Measurements from ENCODE around the gene ETS1.
"Not testable (repeated sequence)": the region's sequence is repeated elsewhere in the genome, so short reads cannot be mapped to it uniquely, and the experiment has no call there.

Gene ETS1

GRCh38 chr11:128469220-128469619 lies 118.1 kb downstream of the ETS1 start:
- DNase-seq (ENCODE audit: low read depth in 2 of 2, low spot score in 1 of 2) = no peak

- no peak for DNase-seq (ENCODE audit: low read depth in 2 of 2, low spot score in 1 of 2)
These were observed 119.2 kb downstream of the ETS1 start for GRCh38 chr11:128468111-128468510.

- no peak for DNase-seq (ENCODE audit: low read depth in 2 of 2, low spot score in 1 of 2)
These were observed 119.7 kb downstream of the ETS1 start for GRCh38 chr11:128467610-128468041.

GRCh38 chr11:128467041-128467440 lies 120.3 kb downstream of the ETS1 start:
- DNase-seq (ENCODE audit: low read depth in 2 of 2, low spot score in 1 of 2) = no peak

- DNase-seq (ENCODE audit: low read depth in 2 of 2, low spot score in 1 of 2) = no peak
These were observed 121.2 kb downstream of the ETS1 start for GRCh38 chr11:128465946-128466705.

GRCh38 chr11:128465531-128465930 lies 121.8 kb downstream of the ETS1 start:
- DNase-seq (ENCODE audit: low read depth in 2 of 2, low spot score in 1 of 2) = no peak

GRCh38 chr11:128464878-128465450 lies 122.4 kb downstream of the ETS1 start:
- no peak for DNase-seq (ENCODE audit: low read depth in 2 of 2, low spot score in 1 of 2)

- DNase-seq (ENCODE audit: low read depth in 2 of 2, low spot score in 1 of 2) = no peak
These were observed 123.4 kb downstream of the ETS1 start for GRCh38 chr11:128463979-128464378.

- no peak for DNase-seq (ENCODE audit: low read depth in 2 of 2, low spot score in 1 of 2)
These were observed 124.0 kb downstream of the ETS1 start for GRCh38 chr11:128463371-128463829.

GRCh38 chr11:128462922-128463321 lies 124.4 kb downstream of the ETS1 start:
- no peak for DNase-seq (ENCODE audit: low read depth in 2 of 2, low spot score in 1 of 2)

GRCh38 chr11:128462189-128462588 lies 125.2 kb downstream of the ETS1 start:
- no peak for DNase-seq (ENCODE audit: low read depth in 2 of 2, low spot score in 1 of 2)

GRCh38 chr11:128458321-128458720 lies 129.0 kb downstream of the ETS1 start:
- no peak for DNase-seq (ENCODE audit: low read depth in 2 of 2, low spot score in 1 of 2)

GRCh38 chr11:128457874-128458273 lies 129.5 kb downstream of the ETS1 start:
- DNase-seq (ENCODE audit: low read depth in 2 of 2, low spot score in 1 of 2) = no peak

GRCh38 chr11:128456566-128457268 lies 130.6 kb downstream of the ETS1 start:
- DNase-seq (ENCODE audit: low read depth in 2 of 2, low spot score in 1 of 2) = no peak

- no peak for DNase-seq (ENCODE audit: low read depth in 2 of 2, low spot score in 1 of 2)
These were observed 131.6 kb downstream of the ETS1 start for GRCh38 chr11:128455766-128456165.

- DNase-seq (ENCODE audit: low read depth in 2 of 2, low spot score in 1 of 2) = no peak
These were observed 133.7 kb downstream of the ETS1 start for GRCh38 chr11:128453444-128454336.

- no peak for DNase-seq (ENCODE audit: low read depth in 2 of 2, low spot score in 1 of 2)
These were observed 135.5 kb downstream of the ETS1 start for GRCh38 chr11:128451652-128452470.

- DNase-seq (ENCODE audit: low read depth in 2 of 2, low spot score in 1 of 2) = no peak
These were observed 136.3 kb downstream of the ETS1 start for GRCh38 chr11:128450882-128451651.

GRCh38 chr11:128450425-128450824 lies 136.9 kb downstream of the ETS1 start:
- DNase-seq (ENCODE audit: low read depth in 2 of 2, low spot score in 1 of 2) = not testable (repeated sequence)

Measured in stimulated activated CD8-positive, alpha-beta memory T cell treated with anti-CD3 and anti-CD28 coated beads, Interleukin-4, amount 100 ng/mL, for 1 hour (primary cell).